Measurements from ENCODE around the gene BAHD1.
"Not testable (repeated sequence)": the region's sequence is repeated elsewhere in the genome, so short reads cannot be mapped to it uniquely, and the experiment has no call there.

BAHD1 gene

GRCh38 chr15:40445421-40445922 is 4.7 kb downstream of the BAHD1 start:
- no peak for DNase-seq (ENCODE audit: low spot score)

- DNase-seq (ENCODE audit: low spot score), result no peak
These were observed 5.4 kb downstream of the BAHD1 start for GRCh38 chr15:40446144-40446543.

- no peak for DNase-seq (ENCODE audit: low spot score)
These were observed 7.6 kb downstream of the BAHD1 start for GRCh38 chr15:40448354-40448753.

GRCh38 chr15:40449275-40449674 is 8.5 kb downstream of the BAHD1 start:
- DNase-seq (ENCODE audit: low spot score), result peak; percentile 54

- DNase-seq (ENCODE audit: low spot score), result no peak
These were observed 9.3 kb downstream of the BAHD1 start for GRCh38 chr15:40450047-40450446.

GRCh38 chr15:40451527-40452158 is 10.9 kb downstream of the BAHD1 start:
- DNase-seq (ENCODE audit: low spot score), result no peak

GRCh38 chr15:40452296-40453090 is 11.7 kb downstream of the BAHD1 start:
- no peak for DNase-seq (ENCODE audit: low spot score)

- DNase-seq (ENCODE audit: low spot score), result not testable (repeated sequence)
These were observed 13.2 kb downstream of the BAHD1 start for GRCh38 chr15:40453941-40454340.

- DNase-seq (ENCODE audit: low spot score), result peak; percentile 48
These were observed 14.2 kb downstream of the BAHD1 start for GRCh38 chr15:40454904-40455391.

- peak; percentile 16 for DNase-seq (ENCODE audit: low spot score)
These were observed 15.6 kb downstream of the BAHD1 start for GRCh38 chr15:40456299-40456712.

- no peak for DNase-seq (ENCODE audit: low spot score)
These were observed 16.0 kb downstream of the BAHD1 start for GRCh38 chr15:40456738-40457137.

- DNase-seq (ENCODE audit: low spot score), result no peak
These were observed 18.0 kb downstream of the BAHD1 start for GRCh38 chr15:40458495-40459371.

GRCh38 chr15:40459391-40460015 is 18.8 kb downstream of the BAHD1 start:
- DNase-seq (ENCODE audit: low spot score), result no peak

GRCh38 chr15:40460404-40460803 is 19.7 kb downstream of the BAHD1 start:
- DNase-seq (ENCODE audit: low spot score), result no peak

- DNase-seq (ENCODE audit: low spot score), result no peak
These were observed 21.2 kb downstream of the BAHD1 start for GRCh38 chr15:40461958-40462357.

- no peak for DNase-seq (ENCODE audit: low spot score)
These were observed 22.5 kb downstream of the BAHD1 start for GRCh38 chr15:40463279-40463678.

GRCh38 chr15:40463886-40464545 is 23.3 kb downstream of the BAHD1 start:
- no peak for DNase-seq (ENCODE audit: low spot score)

GRCh38 chr15:40464595-40465185 is 23.9 kb downstream of the BAHD1 start:
- DNase-seq (ENCODE audit: low spot score), result no peak

GRCh38 chr15:40465939-40466338 is 25.2 kb downstream of the BAHD1 start:
- no peak for DNase-seq (ENCODE audit: low spot score)

- DNase-seq (ENCODE audit: low spot score), result no peak
These were observed 25.9 kb downstream of the BAHD1 start for GRCh38 chr15:40466426-40467260.

All from AG08395 (cell line).